HG03103 (cell line): ENCODE data around the gene SMIM30.
"Not testable (repeated sequence)": the region's sequence is repeated elsewhere in the genome, so short reads cannot be mapped to it uniquely, and the experiment has no call there.

Experiments
- ATAC-seq: cut with Tn5 transposase; IDR thresholded peaks from one replicate; pipeline ENCODE4 v1.9.1; 2021; ENCODE audit warnings: low read depth; ENCODE audit not compliant: unreplicated experiment

Gene SMIM30, protein sequence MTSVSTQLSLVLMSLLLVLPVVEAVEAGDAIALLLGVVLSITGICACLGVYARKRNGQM

GRCh38 chr7:113118074-113118959 lies at the start of gene SMIM30:
TSS of gene SMIM30 (minus strand) at chr7:113118554. CDS start at chr7:113117578, 976 bp downstream.
- peak; percentile 98 for ATAC-seq

- not testable (repeated sequence) for ATAC-seq
These were observed 47.8 kb upstream of the SMIM30 start for GRCh38 chr7:113166176-113166575.

- ATAC-seq = no peak
These were observed 42.7 kb upstream of the SMIM30 start for GRCh38 chr7:113161050-113161449.

DNA sequence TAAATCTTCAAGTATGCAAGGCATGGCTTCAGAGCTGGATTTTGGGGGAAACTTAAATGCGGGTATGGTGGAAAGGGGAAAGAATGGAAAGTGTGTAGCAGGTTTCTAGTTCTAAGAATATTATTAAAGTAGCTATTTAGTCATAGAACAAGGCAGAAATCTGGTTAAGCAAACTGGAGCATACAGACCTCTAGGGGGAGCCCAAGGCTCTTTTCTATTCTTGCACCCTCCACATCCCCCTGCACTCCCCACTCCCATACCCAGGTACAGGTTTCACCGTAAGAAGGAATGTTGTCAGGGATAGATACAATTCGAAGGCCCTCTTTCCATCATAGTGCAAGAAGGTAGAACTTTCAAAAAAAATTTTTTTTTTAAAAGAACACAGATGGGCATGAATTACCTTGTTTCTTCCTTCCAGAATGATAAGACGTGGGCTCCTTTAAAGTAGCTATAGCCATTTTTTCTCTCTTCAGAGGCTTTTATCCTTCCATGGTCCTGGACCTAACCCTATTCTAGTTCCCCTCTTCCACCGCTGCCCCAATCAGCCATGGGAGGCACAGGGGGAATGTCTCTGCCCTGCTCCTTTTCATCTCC lies 41.5 kb upstream of the SMIM30 start:
- ATAC-seq = peak; percentile 77

GRCh38 chr7:113158756-113159155 lies 40.4 kb upstream of the SMIM30 start:
- ATAC-seq = no peak

- ATAC-seq = no peak
These were observed 35.8 kb upstream of the SMIM30 start for GRCh38 chr7:113154117-113154516.

DNA sequence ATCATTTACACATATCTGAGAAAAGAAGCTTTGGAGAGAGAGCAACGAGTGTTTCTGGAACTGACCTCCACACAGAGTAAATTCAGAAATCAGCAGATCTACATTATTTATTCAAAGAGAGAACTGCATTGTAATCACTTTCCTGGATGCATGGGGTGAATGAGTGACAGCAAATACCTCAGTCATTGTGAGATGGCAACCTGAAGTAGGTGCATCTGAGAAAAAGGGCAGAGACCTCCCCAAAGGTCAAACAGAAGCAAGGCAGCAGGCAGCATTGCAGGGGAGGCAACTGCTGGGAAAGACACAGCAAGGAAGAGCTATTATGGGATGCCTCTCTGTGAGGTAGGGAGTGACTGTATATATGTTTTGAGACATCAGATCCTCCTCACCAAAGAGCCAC lies 26.5 kb upstream of the SMIM30 start:
- ATAC-seq = no peak

DNA sequence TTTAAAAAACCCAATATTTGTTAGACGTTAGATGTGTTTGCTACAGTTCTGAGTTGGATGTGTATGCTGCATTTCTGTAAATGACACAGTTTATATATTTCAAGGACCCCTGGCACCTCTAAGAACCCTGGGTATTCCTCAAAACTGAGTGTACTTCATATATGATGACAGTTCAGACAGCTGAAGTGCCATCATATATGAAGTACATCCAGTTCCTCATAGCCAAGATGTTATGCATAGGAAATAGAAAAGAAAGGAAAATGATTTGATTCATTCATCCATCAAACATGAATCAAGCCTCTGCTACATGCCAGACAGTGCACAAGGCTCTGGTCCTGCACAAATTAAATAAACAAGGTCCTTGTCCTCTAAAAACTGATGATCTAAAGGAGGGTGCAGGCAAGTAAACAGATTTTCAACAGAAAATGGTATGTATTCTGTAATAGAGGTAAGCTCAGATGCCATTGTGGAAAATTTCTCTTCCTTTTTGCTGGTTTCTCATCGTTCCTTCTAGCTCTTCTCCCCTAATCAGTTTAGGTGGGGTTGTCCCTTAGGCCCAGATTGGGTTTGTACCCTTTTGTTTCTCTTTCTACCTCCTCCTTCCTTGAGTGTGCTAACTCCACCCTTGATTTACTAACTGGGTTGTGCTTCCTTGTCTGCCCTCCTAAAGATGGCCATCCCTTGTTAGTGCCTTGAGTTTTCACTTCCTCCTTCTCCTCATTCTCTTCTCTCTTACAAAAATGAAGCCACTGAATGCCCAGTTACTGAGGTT lies 25.3 kb upstream of the SMIM30 start:
- peak; percentile 54 for ATAC-seq

- peak; percentile 71 for ATAC-seq
These were observed 24.2 kb upstream of the SMIM30 start for GRCh38 chr7:113142385-113143119.

- ATAC-seq = no peak
These were observed 23.4 kb upstream of the SMIM30 start for GRCh38 chr7:113141803-113142202.

DNA sequence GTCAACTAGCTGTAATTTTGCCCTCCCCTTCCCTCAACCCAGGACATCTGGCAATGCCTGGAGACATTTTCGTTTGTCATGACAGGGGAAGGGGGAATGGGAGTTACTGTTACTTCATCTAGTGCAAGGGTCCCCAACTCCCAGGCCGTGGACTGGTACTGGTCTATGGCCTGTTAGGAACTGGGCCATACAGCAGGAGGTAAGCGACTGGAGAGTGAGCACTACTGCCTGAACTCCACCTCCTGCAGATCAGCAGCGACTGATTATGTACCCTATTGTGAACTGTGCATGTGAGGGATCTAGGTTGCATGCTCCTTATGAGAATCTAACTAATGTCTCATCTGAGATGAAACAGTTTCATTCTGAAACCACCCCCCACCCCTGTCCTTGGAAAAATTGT lies 22.6 kb upstream of the SMIM30 start:
- no peak for ATAC-seq

DNA sequence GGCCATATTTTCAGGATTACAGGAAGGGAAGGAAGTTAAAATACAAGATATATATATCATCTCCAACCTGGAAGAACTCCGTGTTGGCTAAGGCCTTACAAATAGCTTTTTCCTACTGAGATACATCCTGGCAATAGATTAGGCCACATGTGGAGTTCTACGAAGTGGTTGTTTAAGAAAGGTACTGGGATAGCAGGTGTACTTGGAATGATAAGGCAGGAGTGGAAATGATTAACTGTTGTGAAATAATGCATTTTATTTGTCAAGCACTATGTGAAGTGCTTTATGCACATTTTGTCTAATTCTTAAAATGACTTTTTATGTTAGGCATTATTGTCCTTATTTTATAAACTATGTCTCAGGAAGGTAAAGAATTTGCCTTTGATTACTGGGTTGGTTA lies 18.9 kb upstream of the SMIM30 start:
- ATAC-seq = no peak

- ATAC-seq = no peak
These were observed 15.7 kb upstream of the SMIM30 start for GRCh38 chr7:113134025-113134424.

- no peak for ATAC-seq
These were observed 13.0 kb upstream of the SMIM30 start for GRCh38 chr7:113131367-113131766.

- no peak for ATAC-seq
These were observed 9.7 kb upstream of the SMIM30 start for GRCh38 chr7:113128031-113128430.

GRCh38 chr7:113125728-113126127 lies 7.4 kb upstream of the SMIM30 start:
- ATAC-seq = no peak

- no peak for ATAC-seq
These were observed 4.4 kb upstream of the SMIM30 start for GRCh38 chr7:113122744-113123143.

DNA sequence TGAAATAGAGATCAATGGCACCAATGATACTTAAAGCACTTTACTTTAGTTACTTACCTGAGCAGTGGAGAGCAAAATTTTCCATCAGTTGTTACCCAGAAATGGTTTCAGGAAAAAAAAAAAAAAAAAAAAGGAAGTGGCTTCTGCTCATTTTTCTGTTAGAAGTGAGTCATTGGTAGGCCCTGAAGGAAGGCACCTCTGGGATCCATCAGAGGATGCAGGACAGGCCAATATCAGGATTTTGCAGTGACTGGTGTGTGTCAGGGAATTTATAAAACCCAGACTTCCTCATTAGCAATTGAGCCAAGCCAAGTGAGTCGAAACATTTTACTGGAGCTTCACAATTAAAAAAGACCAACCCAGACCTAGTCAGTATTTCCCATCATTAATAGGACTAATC lies 2.3 kb upstream of the SMIM30 start:
- no peak for ATAC-seq

GRCh38 chr7:113119429-113119828 lies 1.1 kb upstream of the SMIM30 start:
- no peak for ATAC-seq

DNA sequence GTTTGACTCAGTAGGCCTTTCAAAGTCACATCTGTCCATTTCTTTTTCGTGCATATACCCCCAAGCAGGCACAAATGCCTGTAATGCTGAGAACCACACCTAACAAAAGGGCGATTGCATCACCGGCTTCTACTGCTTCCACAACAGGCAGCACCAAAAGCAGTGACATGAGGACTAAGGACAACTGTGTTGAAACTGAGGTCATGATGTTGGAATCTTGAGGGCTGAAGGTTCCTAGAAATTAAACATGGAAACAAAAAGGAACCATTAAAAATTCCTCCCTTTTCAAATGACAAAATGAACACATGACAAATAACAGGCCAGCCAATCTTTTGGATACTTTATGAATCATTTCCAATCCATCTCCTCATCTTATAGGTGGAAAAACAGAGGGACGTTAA lies 980 bp downstream of the SMIM30 start:
- ATAC-seq = not testable (repeated sequence)
